NB4 (cell line): ENCODE results near the gene FBN3.

ENCODE experiments used
- DNase-seq: peaks from one replicate; pipeline ENCODE4 v3.0.0; 2010; ENCODE audit warnings: low read depth
- H3K4me3 ChIP-seq: one replicate; pipeline ENCODE4 v1.5.1; 2011; ENCODE audit warnings: mild to moderate bottlenecking, low read depth, low read length, moderate library complexity
- CTCF ChIP-seq: IDR thresholded peaks from one replicate; pipeline ENCODE4 v1.5.1; 2012; ENCODE audit warnings: low read depth, low read length
- MAX ChIP-seq: IDR thresholded peaks from 2 replicates; pipeline ENCODE4 v1.6.1; 2011; ENCODE audit warnings: low read depth, low read length
- MYC ChIP-seq: IDR thresholded peaks from 2 replicates; pipeline ENCODE4 v1.6.1; 2011; ENCODE audit warnings: low read depth, low read length
- POLR2A ChIP-seq: IDR thresholded peaks from 2 replicates; pipeline ENCODE4 v1.6.1; 2011; ENCODE audit warnings: mild to moderate bottlenecking; ENCODE audit not compliant: insufficient read length; ENCODE audit errors: extremely low read depth

The FBN3 gene

DNA sequence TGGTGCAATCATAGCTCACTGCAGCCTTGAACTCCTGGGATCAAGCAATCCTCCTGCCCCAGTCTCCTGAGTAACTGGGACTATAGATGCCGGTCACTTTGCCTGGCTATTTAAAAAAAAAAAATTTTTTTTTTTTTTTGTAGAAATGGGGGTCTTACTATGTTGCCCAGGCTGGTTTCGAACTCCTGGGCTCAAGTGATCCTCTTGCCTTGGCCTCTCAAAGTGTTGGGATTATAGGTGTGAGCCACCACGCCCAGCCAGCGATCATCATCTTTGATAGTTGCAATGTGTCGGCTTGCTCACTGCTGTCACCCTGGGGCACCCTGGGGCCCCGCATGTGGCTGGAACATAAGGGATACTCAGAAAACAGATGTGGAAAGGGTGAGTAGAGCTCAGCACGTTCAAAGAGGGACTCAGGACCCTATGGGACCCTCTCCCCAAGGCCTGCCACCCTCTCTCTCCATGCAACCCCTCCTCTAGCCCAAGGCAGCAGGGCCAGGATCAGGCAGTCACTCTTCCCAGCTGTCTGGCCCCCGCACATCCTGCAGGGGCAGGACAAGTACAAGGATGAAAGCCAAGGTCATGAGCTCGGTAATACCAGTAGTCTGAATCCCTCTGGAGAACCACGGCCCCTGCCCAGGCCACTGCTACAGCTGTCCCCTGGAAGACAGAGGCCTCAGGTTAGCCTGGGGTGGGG lies 103.4 kb downstream of the FBN3 start:
- TF ChIP-seq MAX: no peak
- TF ChIP-seq MYC: no peak
- TF ChIP-seq POLR2A: no peak
- TF ChIP-seq CTCF: no peak
- H3K4me3 ChIP-seq: no peak overlapping the region
- no peak for DNase-seq

DNA sequence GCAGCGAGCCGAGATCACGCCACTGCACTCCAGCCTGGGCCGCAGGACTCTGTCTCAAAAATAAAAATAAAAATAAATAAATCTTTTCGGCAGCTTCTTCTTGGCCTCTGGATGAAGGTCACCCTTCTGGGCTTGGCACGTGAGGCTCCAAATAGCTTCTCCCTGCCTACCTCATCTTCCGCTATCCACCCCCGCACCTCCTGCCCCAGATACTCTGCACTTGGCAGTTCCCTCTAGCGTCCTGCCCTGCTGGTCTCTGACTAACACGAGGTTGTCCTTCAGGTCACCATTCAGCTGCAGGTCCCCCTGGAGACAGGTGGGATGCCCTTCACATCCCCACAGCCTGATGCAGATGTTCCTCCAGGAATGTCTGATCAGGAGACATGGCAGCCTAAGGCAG lies 105.4 kb downstream of the FBN3 start:
- H3K4me3 ChIP-seq: no peak overlapping the region
- DNase-seq: no peak

DNA sequence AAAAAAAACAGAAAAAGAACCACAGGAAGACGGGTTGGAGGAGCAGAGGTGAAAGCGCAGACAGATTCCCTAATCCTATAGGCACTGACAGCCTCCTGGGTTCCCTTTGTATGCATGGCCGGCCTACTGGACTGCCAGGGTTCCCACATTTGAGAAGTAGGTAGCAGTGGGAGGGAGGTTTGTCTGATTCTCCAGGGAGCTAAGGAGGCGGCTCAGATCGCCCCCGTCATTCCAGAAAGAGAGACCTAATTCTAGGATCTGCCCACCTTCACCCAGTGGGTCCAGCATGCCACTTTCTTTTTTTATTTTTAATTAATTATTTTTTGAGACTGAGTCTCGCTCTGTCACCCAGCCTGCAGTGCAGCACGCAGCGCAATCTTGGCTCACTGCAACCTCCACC lies 106.5 kb downstream of the FBN3 start:
- DNase-seq: no peak
- no peak for TF ChIP-seq MYC
- no peak overlapping the region for H3K4me3 ChIP-seq

More for the DNA sequence above, 105.4 kb downstream of the FBN3 start:
- no peak for TF ChIP-seq CTCF
- no peak for TF ChIP-seq POLR2A
- TF ChIP-seq MYC: no peak
- no peak for TF ChIP-seq MAX

- peak; percentile 76 for DNase-seq
- no peak overlapping the region for H3K4me3 ChIP-seq
- TF ChIP-seq MAX (peak; percentile 80), CTCF (no peak), POLR2A (no peak), MYC (peak; percentile 54; the same call in 1 of the 2 replicates)
These were observed 107.9 kb downstream of the FBN3 start for GRCh38 chr19:8041531-8041931.

DNA sequence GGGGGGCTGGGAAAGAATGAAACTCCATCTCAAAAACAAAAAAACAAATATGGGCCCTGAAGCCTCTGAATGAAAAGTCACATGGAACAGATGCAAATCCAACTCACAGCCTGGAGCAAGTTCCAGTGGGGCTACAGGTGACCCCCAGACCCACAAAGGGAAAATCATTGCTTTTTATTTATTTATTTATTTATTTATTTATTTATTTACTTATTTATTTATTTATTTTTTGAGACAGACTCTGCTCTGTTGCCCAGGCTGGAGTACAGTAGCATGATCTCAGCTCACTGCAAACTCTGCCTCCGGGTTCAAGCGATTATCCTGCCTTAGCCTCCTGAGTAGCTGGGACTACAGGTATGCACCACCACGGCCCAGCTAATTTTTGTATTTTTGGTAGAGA lies 110.2 kb downstream of the FBN3 start:
- TF ChIP-seq CTCF: no peak
- no peak for TF ChIP-seq MYC
- no peak for TF ChIP-seq POLR2A
- no peak for TF ChIP-seq MAX
- no peak overlapping the region for H3K4me3 ChIP-seq
- DNase-seq: no peak

- no peak for DNase-seq
- no peak overlapping the region for H3K4me3 ChIP-seq
- TF ChIP-seq MYC (no peak), POLR2A (no peak), CTCF (no peak), MAX (no peak)
These were observed 110.6 kb downstream of the FBN3 start for GRCh38 chr19:8038815-8039214.
